H9 (cell line): ENCODE measurements around the gene BMP5. TPM values are rescaled to one million over a fixed set of nuclear protein-coding genes. Genes with fewer than 3 reads are reported as not detected.

ENCODE experiments used
- DNase-seq: peaks from one replicate; pipeline ENCODE4 v3.0.0-alpha.2; 2017
- H2AFZ ChIP-seq: one replicate; pipeline ENCODE4 v1.6.1; 2013; ENCODE audit warnings: mild to moderate bottlenecking, low read length, control low read depth, moderate library complexity
- H2AK5ac ChIP-seq: 2 replicates; pipeline ENCODE4 v1.6.1; 2013; ENCODE audit warnings: low read length, control low read depth, mixed read lengths; ENCODE audit not compliant: insufficient read length
- H2BK120ac ChIP-seq: one replicate; pipeline ENCODE4 v1.6.1; 2013; ENCODE audit warnings: low read depth, mild to moderate bottlenecking, low read length, control low read depth, inconsistent platforms; ENCODE audit not compliant: poor library complexity, severe bottlenecking
- H2BK12ac ChIP-seq: 2 replicates; pipeline ENCODE4 v1.6.1; 2013; ENCODE audit warnings: low read length, control low read depth, mixed read lengths, low read depth; ENCODE audit not compliant: insufficient read length
- H2BK15ac ChIP-seq: 2 replicates; pipeline ENCODE4 v1.6.1; 2013; ENCODE audit warnings: low read depth, low read length, control low read depth
- H2BK20ac ChIP-seq: one replicate; pipeline ENCODE4 v1.6.1; 2013; ENCODE audit warnings: low read depth, mild to moderate bottlenecking, low read length, control low read depth, inconsistent platforms; ENCODE audit not compliant: poor library complexity, severe bottlenecking
- H2BK5ac ChIP-seq: 2 replicates; pipeline ENCODE4 v1.6.1; 2013; ENCODE audit warnings: low read length, control low read depth, mixed read lengths; ENCODE audit not compliant: insufficient read length
- H3K14ac ChIP-seq: 2 replicates; pipeline ENCODE4 v1.6.1; 2013; ENCODE audit warnings: low read length, control low read depth; ENCODE audit not compliant: insufficient read depth
- H3K18ac ChIP-seq: 2 replicates; pipeline ENCODE4 v1.6.1; 2013; ENCODE audit warnings: low read depth, mild to moderate bottlenecking, mixed read lengths, low read length, control low read depth; ENCODE audit not compliant: insufficient read length
- H3K23ac ChIP-seq: 2 replicates; pipeline ENCODE4 v1.6.1; 2013; ENCODE audit warnings: low read length, control low read depth, mixed read lengths, low read depth; ENCODE audit not compliant: insufficient read length
- H3K23me2 ChIP-seq: 2 replicates; pipeline ENCODE4 v1.6.1; 2013; ENCODE audit warnings: low read depth, mild to moderate bottlenecking, mixed read lengths, low read length, control low read depth; ENCODE audit not compliant: insufficient read length, poor library complexity, severe bottlenecking
- H3K27ac ChIP-seq: 2 replicates; pipeline ENCODE4 v1.5.1; 2013; ENCODE audit warnings: low read length, control low read depth, mixed read lengths, low read depth; ENCODE audit not compliant: insufficient read length
- H3K27me3 ChIP-seq: 2 replicates; pipeline ENCODE4 v1.6.1; 2013; ENCODE audit warnings: low read length, control low read depth, inconsistent platforms; ENCODE audit not compliant: insufficient read depth
- H3K4ac ChIP-seq: 2 replicates; pipeline ENCODE4 v1.6.1; 2013; ENCODE audit warnings: low read depth, mild to moderate bottlenecking, control low read depth, inconsistent platforms, low read length, moderate library complexity
- H3K4me1 ChIP-seq: 2 replicates; pipeline ENCODE4 v1.6.1; 2013; ENCODE audit warnings: low read length, control low read depth, inconsistent platforms; ENCODE audit not compliant: insufficient read depth
- H3K4me2 ChIP-seq: 2 replicates; pipeline ENCODE4 v1.6.1; 2013; ENCODE audit warnings: low read length, control low read depth, mixed read lengths; ENCODE audit not compliant: insufficient read length, insufficient read depth
- H3K56ac ChIP-seq: 2 replicates; pipeline ENCODE4 v1.6.1; 2013; ENCODE audit warnings: low read depth, mild to moderate bottlenecking, mixed read lengths, low read length, control low read depth; ENCODE audit not compliant: insufficient read length
- H3K79me1 ChIP-seq: 2 replicates; pipeline ENCODE4 v1.6.1; 2013; ENCODE audit warnings: low read depth, mild to moderate bottlenecking, moderate library complexity, low read length, control low read depth, inconsistent platforms; ENCODE audit not compliant: insufficient read depth, poor library complexity, severe bottlenecking
- H3K79me2 ChIP-seq: 2 replicates; pipeline ENCODE4 v1.6.1; 2013; ENCODE audit warnings: low read length, control low read depth, inconsistent platforms; ENCODE audit not compliant: insufficient read depth
- H3K9ac ChIP-seq: 2 replicates; pipeline ENCODE4 v1.6.1; 2013; ENCODE audit warnings: low read length, control low read depth, mixed read lengths; ENCODE audit not compliant: insufficient read length; ENCODE audit errors: extremely low read depth
- H3K9me3 ChIP-seq: one replicate; pipeline ENCODE4 v1.6.1; 2013; ENCODE audit warnings: low read depth, low read length, inconsistent platforms; ENCODE audit not compliant: control insufficient read depth
- H3T11ph ChIP-seq: one replicate; pipeline ENCODE4 v1.6.1; 2013; ENCODE audit warnings: mild to moderate bottlenecking, low read length, control low read depth, inconsistent platforms
- H4K20me1 ChIP-seq: one replicate; pipeline ENCODE4 v1.6.1; 2013; ENCODE audit not compliant: control insufficient read depth, insufficient read length, insufficient read depth
- H4K5ac ChIP-seq: 2 replicates; pipeline ENCODE4 v1.6.1; 2013; ENCODE audit warnings: low read depth, mild to moderate bottlenecking, mixed read lengths, low read length, control low read depth; ENCODE audit not compliant: insufficient read length
- H4K8ac ChIP-seq: replicated peaks from 2 replicates; pipeline ENCODE4 v1.6.1; 2013; ENCODE audit warnings: low read length, control low read depth, mixed read lengths, low read depth; ENCODE audit not compliant: insufficient read length
- H4K91ac ChIP-seq: 2 replicates; pipeline ENCODE4 v1.6.1; 2013; ENCODE audit warnings: low read depth, mild to moderate bottlenecking, moderate library complexity, mixed read lengths, low read length, control low read depth; ENCODE audit not compliant: insufficient read length
- H3K27ac Mint-ChIP-seq, 3 experiments: 2 replicates in 2 of 3; 3 replicates in 1 of 3; pipeline ENCODE4 v1.8.0; 2020 to 2021; ENCODE audit warnings: mixed read lengths in 3 of 3, mild to moderate bottlenecking in 1 of 3, moderate library complexity in 1 of 3
- H3K27me3 Mint-ChIP-seq: 2 replicates; pipeline ENCODE4 v1.8.0; 2021; ENCODE audit warnings: low read depth, mild to moderate bottlenecking, moderate library complexity, mixed read lengths
- H3K36me3 Mint-ChIP-seq, 3 experiments: 2 replicates in 2 of 3; 3 replicates in 1 of 3; pipeline ENCODE4 v1.8.0; 2020 to 2021; ENCODE audit warnings: low read depth in 3 of 3, mixed read lengths in 3 of 3; ENCODE audit not compliant: insufficient read depth in 1 of 3
- H3K4me1 Mint-ChIP-seq, 2 experiments: 2 replicates each; pipeline ENCODE4 v1.8.0; 2020; ENCODE audit warnings: mixed read lengths in 2 of 2
- H3K4me3 Mint-ChIP-seq, 2 experiments: 2 replicates in 1 of 2; 3 replicates in 1 of 2; pipeline ENCODE4 v1.8.0; 2020 to 2021; ENCODE audit warnings: mild to moderate bottlenecking in 2 of 2, mixed read lengths in 2 of 2, moderate library complexity in 1 of 2
- H3K9me3 Mint-ChIP-seq, 2 experiments: 2 replicates in 1 of 2; 3 replicates in 1 of 2; pipeline ENCODE4 v1.8.0; 2020; ENCODE audit warnings: mild to moderate bottlenecking in 2 of 2, mixed read lengths in 2 of 2, moderate library complexity in 1 of 2
- CTCF ChIP-seq: fragments of 200-600 bp; sonication (generic); conservative IDR thresholded peaks from 3 replicates; pipeline ENCODE4 v1.8.0; 2021; ENCODE audit warnings: antibody characterized with exemption, mild to moderate bottlenecking
- WGBS: extraction: QIAGEN DNeasy Blood & Tissue Kit; methylation state at CpG from one replicate; pipeline ENCODE4 v1.1.7; 2013; ENCODE audit warnings: missing lambda C conversion rate, low lambda C conversion rate, mixed read lengths; ENCODE audit not compliant: insufficient read length; ENCODE audit errors: extremely low coverage; 5-methylcytosine and 5-hydroxymethylcytosine counted together
- total RNA-seq: library from RNA; stranded (reverse); gene quantifications from 2 replicates; pipeline ENCODE4 v1.2.1, GENCODE V29; 2021

The BMP5 gene
- total RNA-seq, 1 experiment from 2014 or later = not detected

DNA sequence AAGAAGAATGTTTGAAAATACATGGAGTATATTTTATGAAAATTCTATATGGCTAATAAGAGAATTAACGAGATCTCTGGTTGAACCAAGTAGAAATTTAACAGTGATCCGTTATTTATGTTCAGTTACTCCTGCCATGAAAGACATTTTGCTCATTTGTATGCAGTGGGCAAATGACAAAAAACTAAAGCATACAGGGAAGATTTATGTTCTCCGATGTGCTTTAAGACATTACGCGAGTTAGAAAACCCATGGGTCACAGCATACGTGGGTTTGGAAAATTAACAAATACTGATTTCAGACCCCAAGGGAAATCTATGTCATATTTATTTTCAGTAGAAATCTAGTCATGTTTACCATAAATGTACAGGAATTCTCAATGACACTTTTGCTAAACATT is 90.1 kb downstream of the BMP5 start:
- no peaks in the 10 kb centered on the region for H3K36me3 Mint-ChIP-seq
- Histone ChIP-seq H3K18ac (no peak overlapping the region), H3K27ac (no peak overlapping the region), H2BK15ac (no peak overlapping the region), H4K91ac (no peak overlapping the region), H3K4me2 (no peak overlapping the region), H3K23ac (no peak overlapping the region), H2BK5ac (no peak overlapping the region), H4K5ac (no peak overlapping the region), H3K23me2 (no peaks in the 10 kb centered on the region), H2AK5ac (no peak overlapping the region), H3K9me3 (no peaks in the 10 kb centered on the region), H2BK20ac (no peak overlapping the region), H4K8ac (no peak overlapping the region), H3T11ph (no peak overlapping the region), H3K9ac (no peak overlapping the region), H3K56ac (no peak overlapping the region), H3K79me2 (no peaks in the 10 kb centered on the region), H3K14ac (no peak overlapping the region), H3K27me3 (no peaks in the 10 kb centered on the region), H3K4ac (no peak overlapping the region), H2BK120ac (no peak overlapping the region), H3K79me1 (no peaks in the 10 kb centered on the region), H2BK12ac (no peak overlapping the region), H2AFZ (no peak overlapping the region), H4K20me1 (no peaks in the 10 kb centered on the region), H3K4me1 (peaks cover 3% of the 10 kb centered on the region; the same call in 1 of the 2 replicates)
- H3K4me3 Mint-ChIP-seq = no peak overlapping the region
- H3K27me3 Mint-ChIP-seq = no peaks in the 10 kb centered on the region
- TF ChIP-seq CTCF = no peak
- DNase-seq = no peak
- no peak overlapping the region for H3K27ac Mint-ChIP-seq
- no CpG with 5 or more reads among the region's 6 CpGs for WGBS
- H3K4me1 Mint-ChIP-seq = peaks cover 21% of the 10 kb centered on the region in 2 experiments
- H3K9me3 Mint-ChIP-seq = no peaks in the 10 kb centered on the region
